NCI-H2107 treated with DMSO at 0.1 percent for 48 hours (cell line): Measurements from ENCODE around the gene TRIO.

ENCODE experiments used
- DNase-seq: peaks from one replicate; lab custom pipeline; 2025; ENCODE audit not compliant: unreplicated experiment; lab: John Stamatoyannopoulos, UW

Gene TRIO

GRCh38 chr5:14405706-14406553 lies 262.8 kb downstream of the TRIO start:
- no peak for DNase-seq

- DNase-seq, result no peak
Measured at GRCh38 chr5:14406554-14406849, 263.4 kb downstream of the TRIO start.

GRCh38 chr5:14407051-14407450 lies 263.9 kb downstream of the TRIO start:
- DNase-seq, result no peak

GRCh38 chr5:14407746-14408175 lies 264.6 kb downstream of the TRIO start:
- no peak for DNase-seq

GRCh38 chr5:14408969-14409586 lies 265.9 kb downstream of the TRIO start:
- DNase-seq, result no peak

GRCh38 chr5:14410068-14410393 lies 266.9 kb downstream of the TRIO start:
- no peak for DNase-seq

- no peak for DNase-seq
Measured at GRCh38 chr5:14410394-14411201, 267.5 kb downstream of the TRIO start.

GRCh38 chr5:14411216-14411615 lies 268.1 kb downstream of the TRIO start:
- no peak for DNase-seq

GRCh38 chr5:14413331-14413750 lies 270.2 kb downstream of the TRIO start:
- no peak for DNase-seq

GRCh38 chr5:14414007-14414406 lies 270.9 kb downstream of the TRIO start:
- DNase-seq, result no peak

GRCh38 chr5:14414656-14415023 lies 271.5 kb downstream of the TRIO start:
- DNase-seq, result no peak

- no peak for DNase-seq
Measured at GRCh38 chr5:14415024-14415697, 272.0 kb downstream of the TRIO start.

GRCh38 chr5:14415698-14416074 lies 272.5 kb downstream of the TRIO start:
- no peak for DNase-seq

GRCh38 chr5:14416621-14417275 lies 273.6 kb downstream of the TRIO start:
- DNase-seq, result no peak

- DNase-seq, result no peak
Measured at GRCh38 chr5:14417276-14417730, 274.2 kb downstream of the TRIO start.

GRCh38 chr5:14417792-14418765 lies 274.9 kb downstream of the TRIO start:
- no peak for DNase-seq

GRCh38 chr5:14419686-14420085 lies 276.5 kb downstream of the TRIO start:
- no peak for DNase-seq

GRCh38 chr5:14420101-14420811 lies 277.1 kb downstream of the TRIO start:
- DNase-seq, result no peak

GRCh38 chr5:14421851-14422250 lies 278.7 kb downstream of the TRIO start:
- DNase-seq, result no peak
